RCC 7860 (cell line): Measurements from ENCODE around the gene CPT1B.
"Not testable (repeated sequence)": the region's sequence is repeated elsewhere in the genome, so short reads cannot be mapped to it uniquely, and the experiment has no call there.

Experiments used
- DNase-seq: peaks from one replicate; pipeline ENCODE4 v3.0.0-alpha.2; 2015; ENCODE audit warnings: low spot score
- FAIRE-seq: peaks from 2 replicates; lab custom pipeline; 2012; peaks lifted over from hg19 to GRCh38; lab: Jason Lieb, UNC

The CPT1B gene

DNA sequence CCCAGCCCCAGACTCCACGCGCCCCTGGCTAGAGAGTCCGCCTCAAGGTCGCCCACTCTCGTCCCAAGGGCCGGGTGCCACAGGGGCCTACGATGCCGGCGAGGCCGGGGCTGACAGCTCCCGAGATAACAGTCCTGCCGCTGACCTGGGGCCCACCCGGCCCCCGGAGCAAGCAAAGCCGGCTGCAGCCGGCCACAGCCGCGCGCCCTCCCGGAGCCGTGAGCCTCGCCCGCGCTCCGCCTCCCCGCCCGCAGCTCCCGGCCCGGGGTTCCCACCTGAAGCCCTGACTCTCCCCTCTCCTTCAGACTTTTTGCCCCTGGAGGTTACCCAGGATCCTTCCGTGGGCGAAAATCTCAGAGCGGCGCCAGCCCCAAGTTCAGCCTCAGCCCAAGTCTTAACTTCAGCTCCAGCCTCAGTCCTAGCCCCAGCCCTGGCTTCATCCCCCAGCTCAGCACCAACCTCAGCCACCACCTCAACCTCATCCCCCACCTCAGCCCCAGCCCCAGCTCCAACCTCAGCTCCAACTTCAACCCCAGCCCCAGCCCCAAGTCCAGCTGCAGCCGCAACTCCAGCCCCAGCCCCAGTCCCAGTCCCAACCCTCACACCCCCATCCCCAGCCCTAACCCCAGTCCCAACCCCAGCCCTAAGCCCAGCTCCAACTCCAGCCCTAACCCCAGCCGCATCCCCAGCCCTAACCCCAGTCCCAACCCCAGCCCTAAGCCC, 30.8 kb downstream of the CPT1B start:
- DNase-seq (no peak), FAIRE-seq (no peak)

DNA sequence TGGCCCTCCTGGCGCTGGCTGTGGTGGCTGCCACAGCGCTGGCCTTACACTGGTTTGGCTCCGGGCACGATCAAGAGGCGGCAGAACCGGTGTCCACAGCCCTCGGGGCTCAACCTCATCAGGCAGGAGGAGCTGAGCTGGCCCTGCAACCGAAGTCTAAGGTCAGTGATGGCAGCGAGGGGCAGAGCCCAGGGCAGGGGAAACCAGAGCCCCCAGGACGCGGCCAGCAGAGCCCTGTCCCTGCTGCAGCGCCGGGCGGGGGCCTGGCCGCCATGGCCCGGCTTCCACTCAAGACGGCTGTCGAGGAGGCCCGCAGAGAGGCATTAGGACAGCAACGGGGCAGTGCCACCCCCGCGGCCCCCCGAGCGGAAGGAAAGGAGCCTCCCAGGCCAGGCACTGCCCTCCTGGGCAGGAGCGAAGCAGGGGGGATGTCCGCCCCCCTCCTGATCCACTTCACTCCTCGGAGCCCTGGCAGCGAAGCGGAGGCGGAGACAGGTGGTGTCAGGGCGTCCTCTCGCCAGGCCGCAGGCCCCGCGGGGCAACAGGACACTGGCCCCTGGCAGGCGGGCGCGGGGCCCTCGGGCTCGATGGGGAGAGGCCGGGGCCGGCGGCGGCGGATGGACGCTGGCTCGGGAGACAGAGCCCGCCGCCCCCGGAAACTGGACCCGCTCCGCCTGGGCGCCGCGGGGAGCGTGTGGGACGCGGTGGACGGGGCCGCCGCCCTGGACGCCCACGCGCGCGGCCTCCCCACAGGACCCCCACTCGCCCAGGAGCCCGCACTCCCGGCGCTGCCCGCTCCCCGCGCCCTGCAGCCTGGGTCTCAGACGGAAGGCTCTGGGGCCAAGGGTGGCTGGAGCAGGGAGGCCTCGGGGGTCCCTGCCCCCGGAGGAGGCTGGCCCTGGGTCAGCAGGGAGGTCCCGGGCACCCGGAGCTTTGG, 31.6 kb downstream of the CPT1B start:
- no peak for FAIRE-seq
- no peak for DNase-seq

DNA sequence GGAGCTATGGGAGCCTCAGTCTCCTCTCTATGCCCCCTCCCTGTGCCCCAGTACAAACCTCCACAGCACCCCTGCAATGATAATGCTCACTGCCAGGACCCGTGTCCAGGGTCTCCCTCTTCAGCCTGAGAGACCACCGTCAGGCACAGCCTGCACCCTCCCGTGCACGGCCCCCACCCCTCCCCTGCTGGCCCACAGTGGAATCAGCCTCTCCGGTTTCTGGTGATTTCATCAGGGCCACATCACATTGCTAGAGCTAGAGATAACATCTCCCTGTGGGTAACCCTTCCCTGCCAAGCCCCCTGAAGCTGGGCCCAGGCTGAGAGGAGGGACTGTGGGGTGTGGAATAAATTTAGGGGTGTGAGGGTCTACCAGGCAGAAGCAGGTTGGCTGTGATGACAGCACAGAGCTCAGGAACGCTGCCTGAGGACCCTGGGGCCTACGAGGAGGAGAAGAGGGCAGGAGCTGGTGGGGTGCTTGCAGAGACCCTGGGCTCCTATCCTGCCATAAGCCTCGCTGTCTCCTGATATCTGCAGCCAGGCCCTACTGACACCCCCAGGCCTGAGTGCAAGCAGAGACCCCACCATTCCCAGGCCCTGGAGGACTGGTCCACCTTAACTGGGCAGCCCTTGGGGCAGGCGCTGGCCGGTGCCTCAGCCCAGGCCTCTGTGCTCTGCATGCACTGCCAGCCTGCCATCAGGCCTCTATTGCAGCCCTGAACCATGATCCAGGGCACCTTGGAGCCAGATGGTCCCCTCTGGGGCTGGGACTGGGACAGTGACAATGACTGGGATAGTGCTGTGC, 32.5 kb downstream of the CPT1B start, which contains the start of gene KLHDC7B:
Gene KLHDC7B (plus strand): TSS at position 378 of the 804 bp plus-strand sequence. CDS start 345 bp downstream, at position 723.
- no peak for DNase-seq
- FAIRE-seq = no peak

DNA sequence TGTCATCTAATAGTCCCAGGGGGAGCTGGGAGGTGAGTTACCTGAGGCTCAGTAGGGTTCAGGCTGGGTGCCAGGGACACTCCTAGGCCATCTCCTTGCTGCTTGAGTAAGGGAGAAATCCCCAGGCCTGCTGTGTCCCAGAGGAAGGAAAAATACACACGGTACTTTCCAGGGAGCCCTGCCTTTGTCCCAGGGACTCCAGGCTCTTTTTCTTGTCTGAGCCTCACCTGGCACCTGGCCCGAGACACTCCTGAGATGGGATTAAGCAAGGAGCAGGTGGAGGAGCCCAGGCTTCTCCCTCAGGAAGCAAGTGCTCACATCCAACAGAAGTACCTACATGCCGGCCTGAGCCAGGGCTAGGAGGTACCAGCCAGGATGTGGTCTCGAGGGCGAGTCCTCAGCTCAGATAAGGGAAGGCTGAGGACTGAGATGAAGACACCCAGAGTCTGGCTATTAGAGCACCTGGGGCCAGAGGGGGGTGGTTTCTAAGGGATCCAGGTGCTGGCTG, 33.4 kb downstream of the CPT1B start:
- FAIRE-seq = no peak
- DNase-seq = no peak

DNA sequence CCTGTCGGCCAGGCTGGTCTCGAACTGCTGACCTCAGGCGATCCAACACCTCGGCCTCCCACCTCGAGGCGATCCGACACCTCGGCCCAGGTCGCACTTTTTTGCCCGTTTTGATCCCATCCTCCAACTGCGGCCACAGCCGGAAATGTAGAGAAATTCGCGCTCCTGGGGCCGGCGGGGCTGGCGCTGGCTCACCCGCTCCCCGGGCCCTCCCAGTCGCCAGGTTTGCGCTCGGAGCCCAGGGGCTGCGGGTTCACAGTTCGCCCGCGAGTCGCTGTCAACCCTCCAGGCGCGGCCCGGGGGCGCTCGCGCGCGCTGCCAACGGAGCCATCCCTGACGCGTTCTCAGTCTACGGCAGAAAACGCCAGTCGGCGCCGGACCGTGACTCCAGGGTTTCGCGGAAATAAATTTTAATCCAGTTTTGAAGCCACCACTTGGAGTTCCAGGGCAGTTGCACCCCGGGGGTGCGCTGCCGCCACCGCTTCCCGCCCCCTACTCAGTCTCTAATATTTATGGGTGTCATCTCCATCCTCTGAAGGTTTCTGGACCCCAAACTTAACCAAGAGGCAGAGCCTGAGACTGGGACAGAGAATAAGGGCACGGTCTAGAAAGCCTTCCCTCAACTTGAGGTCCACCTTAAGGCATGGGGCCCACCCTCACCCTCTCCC, 34.0 kb downstream of the CPT1B start:
- no peak for FAIRE-seq
- no peak for DNase-seq

DNA sequence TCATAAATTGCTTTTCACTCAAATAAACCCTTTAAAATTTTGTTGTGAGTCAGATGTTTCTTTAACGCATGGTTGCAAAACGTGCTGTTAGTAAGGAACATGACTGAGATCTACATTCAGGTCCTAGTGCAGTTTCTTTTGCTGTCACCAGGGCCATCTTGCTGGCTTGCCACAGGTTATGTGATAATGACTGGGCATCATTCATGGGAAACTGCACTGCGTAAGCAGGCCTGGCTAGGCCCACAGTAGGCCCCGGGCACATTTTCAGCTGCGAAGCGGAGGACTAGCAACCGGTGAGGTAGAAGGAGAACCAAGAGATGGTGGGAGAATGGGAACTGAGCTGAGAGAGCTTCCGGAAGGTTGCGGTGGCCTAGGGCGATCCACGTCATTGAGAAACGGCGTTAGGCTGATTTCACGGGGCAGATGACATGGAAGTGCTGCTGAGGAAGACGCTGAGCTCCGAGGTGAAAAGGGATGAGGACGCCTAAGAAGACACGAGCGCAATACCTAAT, 35.8 kb downstream of the CPT1B start:
- DNase-seq (no peak), FAIRE-seq (no peak)

DNA sequence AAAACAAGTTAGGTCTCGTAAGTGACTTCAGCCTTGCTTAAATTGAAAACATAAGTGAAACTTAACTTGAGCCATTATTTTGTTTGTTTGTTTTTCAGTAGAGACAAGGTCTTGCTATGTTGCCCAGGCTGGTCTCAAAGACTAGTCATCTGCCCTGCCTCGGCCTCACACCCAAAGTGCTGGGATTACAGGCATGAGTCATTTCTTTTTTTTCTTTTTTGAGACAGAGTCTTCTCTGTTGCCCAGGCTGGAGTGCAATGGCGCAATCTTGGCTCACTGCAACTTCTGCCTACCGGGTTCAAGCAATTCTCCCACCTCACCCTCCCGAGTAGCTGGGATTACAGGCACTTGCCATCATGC, 36.6 kb downstream of the CPT1B start:
- FAIRE-seq = not testable (repeated sequence)
- peak; percentile 36 for DNase-seq

DNA sequence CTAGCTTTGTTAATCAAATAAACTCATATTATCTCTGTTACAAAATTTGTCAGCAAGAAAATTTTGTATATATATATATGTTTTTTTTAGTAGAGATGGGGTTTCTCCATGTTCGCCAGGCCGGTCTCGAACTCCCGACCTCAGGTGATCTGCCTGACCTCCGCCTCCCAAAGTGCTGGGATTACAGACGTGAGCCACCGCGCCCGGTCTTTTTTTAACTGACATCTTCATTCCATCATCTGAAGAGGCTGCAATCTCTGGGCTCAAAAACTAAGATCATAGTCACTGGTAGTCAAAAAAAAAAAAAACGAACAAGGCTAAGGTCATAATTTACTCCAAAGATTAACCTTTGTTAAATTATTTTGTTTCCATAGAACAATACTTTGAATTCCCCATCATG, 37.8 kb downstream of the CPT1B start:
- no peak for FAIRE-seq
- DNase-seq = no peak

DNA sequence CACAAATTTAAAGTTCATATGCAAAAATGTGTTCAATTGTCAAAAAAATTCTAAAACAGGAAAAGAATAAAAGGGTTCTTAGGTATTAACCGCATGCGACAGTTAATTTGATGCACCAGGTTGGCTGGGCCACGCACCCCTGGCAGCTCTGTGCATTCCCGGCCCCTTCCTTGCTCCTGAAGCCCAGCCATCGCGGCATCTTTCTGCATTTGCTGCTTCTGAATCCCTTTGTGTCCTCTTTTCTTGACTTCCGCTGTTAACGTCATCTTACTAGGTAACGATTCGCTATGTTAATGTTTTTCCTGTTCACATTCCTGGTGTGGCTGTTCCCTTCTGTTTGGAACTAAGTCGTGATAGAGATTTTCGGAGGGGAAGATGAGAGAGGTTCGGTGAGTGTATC, 40.5 kb downstream of the CPT1B start:
- no peak for DNase-seq
- FAIRE-seq = no peak

DNA sequence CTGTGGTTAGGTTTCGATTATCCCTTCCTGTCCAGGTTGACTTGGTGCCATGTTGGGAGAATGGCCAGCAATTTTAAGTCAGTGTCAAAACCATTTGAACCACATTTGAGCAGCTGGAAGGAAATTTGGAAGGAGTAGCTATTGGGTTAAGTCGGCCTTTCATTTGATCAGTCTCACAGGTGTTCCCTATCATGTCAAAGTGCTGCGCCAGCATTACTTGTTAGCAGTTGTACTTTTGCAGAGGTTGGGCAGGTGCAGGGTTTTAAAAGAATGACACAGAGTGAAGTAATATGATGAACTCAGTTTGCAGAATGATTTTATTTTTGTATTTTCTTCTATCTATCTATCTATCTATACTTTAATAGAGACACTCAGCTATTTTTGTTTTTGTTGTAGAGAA, 42.0 kb downstream of the CPT1B start:
- DNase-seq (no peak), FAIRE-seq (no peak)

DNA sequence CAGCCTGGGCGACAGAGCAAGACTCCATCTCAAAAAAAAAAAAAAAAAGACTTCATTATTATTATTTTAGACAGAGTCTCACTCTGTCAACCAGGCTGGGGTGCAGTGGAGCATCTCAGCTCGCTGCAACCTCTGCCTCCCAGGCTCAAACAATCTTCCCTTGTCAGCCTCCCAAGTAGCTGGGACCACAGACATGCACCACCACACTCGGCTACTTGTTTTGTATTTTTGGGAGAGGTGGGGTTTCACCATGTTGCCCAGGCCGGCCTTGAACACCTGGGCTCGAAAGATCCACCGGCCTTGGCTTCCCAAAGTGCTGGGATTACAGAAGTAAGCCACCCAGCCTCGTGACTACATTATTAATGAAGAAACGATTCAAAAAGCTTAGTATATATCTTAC, 43.1 kb downstream of the CPT1B start:
- FAIRE-seq (no peak), DNase-seq (no peak)

DNA sequence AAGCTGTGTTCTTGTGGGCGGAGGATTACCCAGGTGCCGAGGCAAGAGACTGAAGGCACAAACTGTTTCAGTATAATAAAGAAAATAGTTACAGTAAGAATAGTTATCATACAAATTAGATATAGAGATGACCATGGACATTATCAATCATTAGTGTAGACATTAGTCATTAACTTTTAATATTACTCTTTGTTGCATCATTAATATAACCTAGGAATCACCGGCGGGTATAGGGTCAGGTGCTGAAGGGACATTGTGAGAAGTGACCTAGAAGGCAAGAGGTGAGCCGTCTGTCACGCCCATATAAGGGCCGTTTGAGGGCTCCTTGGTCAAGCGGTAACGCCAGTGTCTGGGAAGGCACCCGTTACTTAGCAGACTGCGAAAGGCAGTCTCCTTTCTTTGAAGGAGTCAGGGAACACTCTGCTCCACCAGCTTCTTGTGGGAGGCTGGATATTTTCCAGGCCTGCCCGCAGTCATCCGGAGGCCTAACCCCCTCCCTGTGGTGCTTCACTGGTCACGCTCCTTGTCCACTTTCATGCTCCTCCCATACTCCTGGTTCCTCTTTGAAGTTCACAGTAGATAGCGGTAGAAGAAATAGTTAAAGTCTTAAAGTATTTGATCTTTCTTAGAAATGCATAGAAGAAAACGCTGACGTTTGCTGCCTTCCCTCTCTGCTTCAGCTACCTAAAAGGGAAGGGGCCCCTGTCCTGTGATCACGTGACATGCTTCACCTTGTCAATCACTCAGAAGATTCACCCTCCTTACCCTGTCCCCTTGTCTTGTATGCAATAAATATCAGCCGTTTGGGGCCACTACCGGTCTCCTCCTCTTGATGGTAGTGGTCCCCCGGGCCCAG, 44.1 kb downstream of the CPT1B start:
- peak; percentile 49 for DNase-seq
- FAIRE-seq = peak; percentile 93

DNA sequence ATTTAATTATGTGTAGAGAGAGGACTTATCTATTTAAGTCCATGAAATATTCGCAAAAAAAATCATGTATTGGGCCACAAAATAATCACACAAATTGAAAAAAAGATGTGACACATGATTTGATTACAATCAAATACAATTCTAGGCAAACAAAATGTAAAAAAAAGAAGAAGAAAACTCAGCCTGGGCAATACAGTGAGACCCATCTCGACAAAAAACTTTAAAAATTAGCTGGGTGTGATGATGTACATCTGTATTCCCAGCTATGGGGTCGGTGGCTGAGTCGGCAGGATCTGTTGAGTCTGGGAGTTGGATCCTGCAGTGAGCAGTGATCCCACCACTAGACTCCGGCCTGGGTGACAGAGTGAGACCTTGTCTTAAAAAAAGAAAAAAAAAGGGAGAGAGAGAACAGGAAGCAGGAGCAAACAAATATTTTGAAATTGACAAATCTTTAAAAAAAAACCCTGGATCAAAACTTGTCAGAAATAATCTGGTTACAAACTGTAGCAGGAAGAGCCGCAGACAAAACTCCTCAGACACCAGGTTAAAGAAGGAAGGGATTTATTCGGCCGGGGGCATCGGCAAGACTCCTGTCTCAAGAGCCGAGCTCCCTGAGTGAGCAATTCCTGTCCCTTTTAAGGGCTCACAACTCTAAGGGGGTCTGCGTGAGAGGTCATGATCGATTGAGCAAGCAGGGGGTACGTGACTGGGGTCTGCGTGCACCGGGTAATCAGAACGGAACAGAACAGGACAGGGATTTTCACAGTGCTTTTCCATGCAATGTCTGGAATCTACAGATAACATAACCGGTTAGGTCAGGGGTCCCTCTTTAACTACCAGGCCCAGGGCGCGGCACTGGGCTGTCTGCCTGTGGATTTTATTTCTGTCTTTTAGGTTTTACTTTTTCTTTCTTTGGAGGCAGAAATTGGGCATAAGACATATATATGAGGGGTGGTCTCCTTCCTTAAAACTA, 45.1 kb downstream of the CPT1B start:
- FAIRE-seq = no peak
- DNase-seq = no peak

DNA sequence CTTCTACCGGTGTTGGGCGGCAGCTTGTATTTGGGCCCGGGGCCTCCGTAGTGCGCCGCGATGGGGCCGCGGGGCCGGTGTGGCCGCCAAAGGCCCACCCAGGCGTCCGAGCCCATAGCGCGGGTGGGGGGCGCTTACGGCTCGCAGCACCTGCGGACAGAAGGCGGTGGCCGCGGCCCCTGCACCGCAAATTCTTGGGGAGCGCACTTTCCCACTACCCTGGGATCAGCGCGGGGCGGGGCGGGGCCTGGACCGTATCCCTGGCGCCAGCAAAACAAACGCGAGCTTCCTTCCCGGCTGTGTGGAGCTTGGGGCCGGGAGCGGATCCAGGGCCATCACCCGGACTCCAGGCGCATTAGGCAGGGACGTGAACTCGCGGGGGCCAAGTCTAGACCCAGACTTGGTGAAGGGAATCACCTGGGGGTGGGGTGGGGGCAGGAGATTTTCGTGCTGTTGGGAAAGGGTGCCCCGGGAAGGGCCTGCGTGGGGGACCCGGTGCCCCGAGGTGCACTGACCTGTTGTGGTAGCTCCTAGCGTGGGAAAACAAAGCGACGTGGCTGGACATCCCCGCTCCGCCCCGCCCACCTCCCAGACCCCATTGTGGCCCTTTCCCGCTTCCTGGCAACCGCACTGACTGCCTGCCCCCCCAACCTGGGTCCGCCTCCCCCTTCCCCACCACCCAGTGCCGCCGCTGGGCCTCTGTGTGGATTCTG, 46.1 kb downstream of the CPT1B start:
- DNase-seq (peak; percentile 16), FAIRE-seq (no peak)

DNA sequence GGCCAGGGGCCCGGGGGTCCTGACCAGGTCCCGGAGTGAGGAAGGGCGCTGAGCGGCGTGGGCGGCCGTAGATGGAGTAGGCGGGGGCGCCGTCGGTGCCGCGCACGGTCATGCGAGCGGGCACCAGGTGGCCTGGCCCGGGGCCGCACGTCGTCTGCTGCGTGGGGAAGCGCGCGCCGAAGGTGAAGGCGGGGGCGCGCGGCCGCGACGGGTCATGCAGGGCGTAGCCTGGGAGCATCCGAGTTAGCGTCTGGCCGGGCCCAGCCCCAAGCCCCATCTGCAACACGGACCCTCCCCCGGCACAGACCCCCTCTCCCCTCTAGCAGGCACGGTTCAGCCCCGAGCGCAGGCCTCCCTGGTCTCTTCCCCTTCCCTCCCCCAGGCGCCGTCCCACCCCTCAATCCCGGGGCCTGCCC, 46.7 kb downstream of the CPT1B start:
- FAIRE-seq (no peak), DNase-seq (no peak)

DNA sequence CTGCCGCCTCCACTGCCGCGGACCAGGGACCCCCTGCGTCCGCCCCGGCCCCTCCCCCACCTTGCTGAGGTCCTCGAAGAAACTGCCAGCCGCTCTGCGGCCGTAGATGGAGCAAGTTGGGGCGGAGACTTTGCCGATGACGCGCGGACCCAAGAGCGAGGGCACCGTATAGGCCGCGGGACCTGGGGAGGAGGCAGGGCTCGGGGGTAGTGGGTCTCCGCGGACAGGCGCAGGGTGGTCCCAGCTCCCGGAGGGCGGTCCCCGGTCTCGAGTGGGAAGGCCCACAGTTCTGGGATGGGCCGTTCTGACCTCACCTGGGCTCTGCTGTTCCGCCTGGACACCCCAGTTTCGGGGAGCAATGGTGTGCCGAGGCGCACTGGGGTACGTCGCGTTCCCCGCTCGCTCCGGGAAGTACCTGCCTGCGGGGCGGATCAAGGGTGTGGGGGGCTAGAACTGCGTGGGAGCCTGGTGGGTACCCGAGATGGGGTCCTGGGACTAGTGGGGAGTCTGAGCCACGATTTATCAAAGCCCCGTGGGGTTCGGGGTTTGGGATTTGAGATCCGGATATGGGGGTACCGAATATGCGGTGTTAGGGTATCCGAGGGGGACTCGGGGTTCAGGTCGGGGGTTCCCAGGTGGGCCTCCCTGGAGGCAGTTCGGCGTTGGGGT, 47.2 kb downstream of the CPT1B start:
- peak; percentile 33 for DNase-seq
- no peak for FAIRE-seq

DNA sequence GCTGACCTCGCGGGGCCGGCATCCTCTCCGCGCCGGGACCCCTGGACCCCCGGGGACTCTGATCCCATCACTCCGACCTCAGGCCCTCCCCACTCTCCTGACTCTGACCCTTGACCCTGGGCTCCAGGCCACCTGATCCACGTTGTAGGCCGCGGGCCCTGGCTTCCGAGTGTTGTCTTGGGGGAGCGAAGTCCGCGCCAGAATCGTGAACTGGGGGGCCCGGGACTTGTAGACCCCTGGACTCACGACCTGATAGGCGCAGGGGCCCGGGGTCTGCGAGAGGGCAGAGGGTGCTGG, 47.7 kb downstream of the CPT1B start:
- DNase-seq (no peak), FAIRE-seq (no peak)
